OCI-LY3 (cell line): Measurements from ENCODE around the gene EXOSC7.

Experiments
- H2AFZ ChIP-seq: fragments of 200-600, 300-600 bp; shearing (Covaris generic); 2 replicates; pipeline ENCODE4 v1.6.0; 2014; ENCODE audit warnings: antibody characterized with exemption, low read depth, low read length
- H3K27ac ChIP-seq: fragments of 200-600, 300-600 bp; sonication (generic); 2 replicates; pipeline ENCODE4 v1.5.1; 2014; ENCODE audit warnings: mild to moderate bottlenecking, low read length, moderate library complexity, mixed read lengths
- H3K27me3 ChIP-seq: fragments of 200-600, 300-600 bp; sonication (generic); 2 replicates; pipeline ENCODE4 v1.6.1; 2014; ENCODE audit warnings: low read depth, low read length, mixed read lengths
- H3K36me3 ChIP-seq: fragments of 200-600, 300-600 bp; sonication (generic); replicated peaks from 2 replicates; pipeline ENCODE3; 2014; ENCODE audit warnings: low read depth, low read length, mixed read lengths
- H3K4me1 ChIP-seq: fragments of 300-600, 200-600 bp; sonication (generic); 2 replicates; pipeline ENCODE4 v1.6.1; 2014; ENCODE audit warnings: low read length, mixed read lengths
- H3K4me2 ChIP-seq: fragments of 200-600, 300-600 bp; sonication (generic); 2 replicates; pipeline ENCODE4 v1.6.1; 2014; ENCODE audit warnings: low read length, mixed read lengths
- H3K4me3 ChIP-seq: fragments of 300-600, 200-600 bp; sonication (generic); 2 replicates; pipeline ENCODE4 v1.5.1; 2014; ENCODE audit warnings: antibody characterized with exemption, mild to moderate bottlenecking, low read length, moderate library complexity
- H3K79me2 ChIP-seq: fragments of 300-600, 200-600 bp; shearing (Covaris generic); 2 replicates; pipeline ENCODE4 v1.6.1; 2014; ENCODE audit warnings: mild to moderate bottlenecking, low read length, mixed read lengths
- H3K9ac ChIP-seq: fragments of 300-600, 200-600 bp; shearing (Covaris generic); 2 replicates; pipeline ENCODE4 v1.6.0; 2014; ENCODE audit warnings: mild to moderate bottlenecking, low read length, moderate library complexity
- H3K9me3 ChIP-seq: fragments of 200-600, 300-600 bp; shearing (Covaris generic); 2 replicates; pipeline ENCODE4 v1.6.1; 2014; ENCODE audit warnings: low read length, mixed read lengths; ENCODE audit not compliant: insufficient read depth
- H4K20me1 ChIP-seq: fragments of 200-600, 300-600 bp; sonication (generic); 2 replicates; pipeline ENCODE4 v1.6.1; 2016; ENCODE audit warnings: low read length, mixed read lengths; ENCODE audit not compliant: insufficient read depth
- CTCF ChIP-seq: fragments of 200-600, 300-600 bp; sonication (generic); IDR thresholded peaks from 2 replicates; pipeline ENCODE4 v1.5.1; 2014; ENCODE audit warnings: antibody characterized with exemption, low read length, low read depth
- EZH2phosphoT487 ChIP-seq: fragments of 200-600 bp; shearing (Covaris generic); IDR thresholded peaks from 2 replicates; pipeline ENCODE4 v1.6.1; 2018; ENCODE audit warnings: antibody characterized with exemption, mixed run types, low read depth

The EXOSC7 gene

DNA sequence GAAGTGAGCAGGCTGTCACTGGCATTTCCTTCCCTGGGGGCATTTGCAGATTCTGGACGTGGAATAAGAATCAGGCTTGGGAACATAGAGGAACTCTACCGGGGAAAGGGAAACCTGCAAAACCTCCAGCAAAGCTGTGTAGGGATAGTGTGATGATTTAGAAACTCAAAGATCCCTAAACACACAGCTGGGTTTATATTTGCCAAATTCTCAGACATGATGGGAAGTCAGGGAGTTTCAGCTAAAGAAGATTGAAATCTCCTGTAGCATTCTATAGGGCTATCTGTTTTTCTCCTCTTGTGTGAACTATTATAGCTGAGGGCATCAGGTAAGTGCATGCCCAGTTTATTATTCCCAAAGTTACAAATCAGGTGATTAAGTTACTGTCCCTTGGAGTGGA, 40.9 kb downstream of the EXOSC7 start:
- no peaks in the 10 kb centered on the region for H3K79me2 ChIP-seq
- no peak overlapping the region for H3K27ac ChIP-seq
- H3K4me2 ChIP-seq: no peak overlapping the region
- H3K4me1 ChIP-seq: peaks cover 10% of the 10 kb centered on the region
- H2AFZ ChIP-seq: no peak overlapping the region
- peaks cover 9% of the 10 kb centered on the region for H4K20me1 ChIP-seq
- no peaks in the 10 kb centered on the region for H3K9me3 ChIP-seq
- no peaks in the 10 kb centered on the region for H3K27me3 ChIP-seq
- no peak overlapping the region for H3K4me3 ChIP-seq
- no peak for TF ChIP-seq CTCF
- TF ChIP-seq EZH2phosphoT487: no peak
- H3K36me3 ChIP-seq: peaks cover 18% of the 10 kb centered on the region
- no peak overlapping the region for H3K9ac ChIP-seq

GRCh38 chr3:45017821-45018220, 41.8 kb downstream of the EXOSC7 start:
- Histone ChIP-seq H3K79me2 (no peaks in the 10 kb centered on the region), H3K9me3 (no peaks in the 10 kb centered on the region), H3K4me1 (peaks cover under 1% of the 10 kb centered on the region; the same call in 1 of the 2 replicates), H2AFZ (no peak overlapping the region), H3K27me3 (no peaks in the 10 kb centered on the region), H3K36me3 (peaks cover 10% of the 10 kb centered on the region), H3K4me3 (no peak overlapping the region), H3K4me2 (no peak overlapping the region), H3K9ac (no peak overlapping the region), H3K27ac (no peak overlapping the region), H4K20me1 (peaks cover 1% of the 10 kb centered on the region; the same call in 1 of the 2 replicates)
- no peak for TF ChIP-seq EZH2phosphoT487
- no peak for TF ChIP-seq CTCF

- no peak for TF ChIP-seq CTCF
- no peak for TF ChIP-seq EZH2phosphoT487
- peaks cover 5% of the 10 kb centered on the region for H3K36me3 ChIP-seq
- H3K4me1 ChIP-seq: no peaks in the 10 kb centered on the region
Observed at GRCh38 chr3:45020534-45020933, 44.5 kb downstream of the EXOSC7 start.

GRCh38 chr3:45021524-45022297, 45.7 kb downstream of the EXOSC7 start:
- H3K4me1 ChIP-seq: no peaks in the 10 kb centered on the region
- no peak for TF ChIP-seq EZH2phosphoT487
- TF ChIP-seq CTCF: no peak
- no peaks in the 10 kb centered on the region for H3K9me3 ChIP-seq
- H3K9ac ChIP-seq: no peak overlapping the region
- no peaks in the 10 kb centered on the region for H4K20me1 ChIP-seq
- H3K79me2 ChIP-seq: no peaks in the 10 kb centered on the region
- no peak overlapping the region for H2AFZ ChIP-seq
- H3K27me3 ChIP-seq: no peaks in the 10 kb centered on the region
- H3K27ac ChIP-seq: no peak overlapping the region
- no peak overlapping the region for H3K4me3 ChIP-seq
- no peaks in the 10 kb centered on the region for H3K36me3 ChIP-seq
- no peak overlapping the region for H3K4me2 ChIP-seq

More at GRCh38 chr3:45020534-45020933, 44.5 kb downstream of the EXOSC7 start:
- no peaks in the 10 kb centered on the region for H3K9me3 ChIP-seq
- H3K27me3 ChIP-seq: no peaks in the 10 kb centered on the region
- H3K9ac ChIP-seq: no peak overlapping the region
- H3K27ac ChIP-seq: no peak overlapping the region
- H4K20me1 ChIP-seq: no peaks in the 10 kb centered on the region
- H2AFZ ChIP-seq: no peak overlapping the region
- no peaks in the 10 kb centered on the region for H3K79me2 ChIP-seq
- no peak overlapping the region for H3K4me2 ChIP-seq
- H3K4me3 ChIP-seq: no peak overlapping the region
